Stimulated activated CD8-positive, alpha-beta memory T cell treated with anti-CD3 and anti-CD28 coated beads, Interleukin-7, amount 100 ng/mL, for 24 hours (primary cell): ENCODE data around the gene C1orf35.

ENCODE experiments used
- DNase-seq: peaks from one replicate; pipeline ENCODE4 v3.0.0-alpha.2; 2020; ENCODE audit warnings: low read depth

The C1orf35 gene

GRCh38 chr1:228102791-228103620, at the start of gene C1orf35:
C1orf35 (minus strand) TSS chr1:228103325; CDS start chr1:228103227, 98 bp downstream.
- peak; percentile 93 for DNase-seq

DNA sequence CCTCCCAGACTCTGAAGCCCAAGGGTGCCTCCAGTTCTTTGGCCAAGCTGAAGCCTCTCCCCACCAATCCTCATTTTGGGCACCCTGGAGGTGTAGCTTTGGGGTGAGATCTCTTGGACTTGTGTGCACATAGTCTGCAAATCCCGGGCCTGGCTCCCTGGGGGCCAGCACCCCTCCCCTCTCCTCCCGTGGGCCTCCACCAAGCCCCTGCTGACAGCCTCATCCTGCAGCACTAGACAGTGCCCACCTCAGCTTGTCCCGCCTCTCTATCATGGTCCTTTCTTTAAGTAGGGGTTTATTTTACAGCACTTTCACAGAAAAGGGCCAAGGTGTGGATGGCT, 49.8 kb upstream of the C1orf35 start:
- no peak for DNase-seq

DNA sequence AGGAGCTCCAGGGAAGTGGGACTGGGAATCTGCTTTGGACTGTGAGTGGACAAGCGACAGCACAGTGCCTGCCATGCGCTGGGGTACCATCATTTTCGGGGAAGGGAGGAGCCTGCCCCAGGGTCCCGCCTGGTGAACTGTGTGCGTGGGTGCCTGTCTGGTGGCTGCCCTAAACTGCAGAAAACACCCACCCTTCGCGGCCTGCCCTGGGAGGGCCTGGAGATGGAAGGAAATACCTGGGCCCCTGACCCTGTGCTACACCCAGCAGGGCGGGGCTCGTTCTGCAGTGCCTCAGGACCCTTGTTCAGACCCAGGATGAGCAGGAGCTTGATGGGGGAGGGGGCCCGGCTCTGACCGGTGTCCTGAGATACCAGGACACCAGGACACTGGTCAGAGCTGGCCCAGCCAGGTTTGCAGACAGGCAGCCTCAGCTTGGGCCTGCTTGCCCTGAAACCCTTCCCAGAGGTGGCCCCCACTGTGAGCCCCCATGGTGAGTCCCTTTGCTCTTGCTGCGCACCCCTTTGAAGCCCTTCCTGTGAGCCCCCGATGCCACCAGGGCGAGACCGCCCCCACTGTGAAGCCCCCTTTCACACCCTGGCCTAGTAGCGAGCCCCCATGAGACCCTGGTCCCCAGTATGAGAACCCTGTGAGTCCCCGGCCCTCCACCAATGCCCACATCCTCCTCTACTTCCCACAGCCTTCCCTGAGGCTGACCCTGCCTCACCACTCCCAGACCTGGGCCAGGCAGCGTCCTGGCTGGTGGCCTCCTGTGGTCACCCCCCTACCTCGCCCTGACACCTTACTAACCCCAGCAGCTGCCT, 49.2 kb upstream of the C1orf35 start:
- no peak for DNase-seq

GRCh38 chr1:228151180-228151925, 48.2 kb upstream of the C1orf35 start:
- no peak for DNase-seq

DNA sequence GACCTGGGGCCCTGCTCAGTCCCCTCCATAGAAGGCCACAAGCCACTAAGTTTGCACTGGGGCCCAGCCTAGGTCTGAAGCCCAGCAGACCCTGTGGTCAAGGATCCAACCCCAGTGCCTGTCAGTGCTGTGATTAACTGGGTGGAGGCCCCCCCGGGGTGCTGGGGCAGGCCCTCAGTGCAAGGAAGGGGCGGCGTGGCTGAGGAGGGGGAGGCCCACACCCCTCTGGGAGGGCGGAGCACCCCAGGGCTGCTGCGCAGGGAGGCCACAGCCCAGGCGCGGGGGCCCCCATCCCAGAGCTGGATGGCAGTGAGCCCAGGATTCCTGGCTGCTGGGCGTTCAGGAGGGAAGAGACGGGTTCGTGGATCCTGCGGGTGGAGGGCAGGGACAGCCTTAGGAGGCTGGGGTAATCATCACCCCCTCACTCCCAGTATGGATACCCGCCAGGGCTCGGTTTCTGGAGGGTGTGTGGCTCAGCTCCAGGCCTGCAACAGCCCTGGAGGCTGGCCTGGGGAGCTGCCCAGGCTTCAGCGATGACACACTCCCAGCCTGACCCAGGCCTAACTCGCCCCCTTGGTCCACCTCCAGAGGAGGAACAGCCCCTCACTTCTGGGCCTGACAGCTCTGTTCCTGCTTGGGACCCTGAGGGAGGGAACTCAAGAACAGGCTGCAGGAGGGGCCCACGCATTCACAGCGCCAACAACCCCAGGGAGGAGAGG, 47.5 kb upstream of the C1orf35 start:
- no peak for DNase-seq

- DNase-seq, result no peak
Observed at GRCh38 chr1:228150120-228150460, 47.0 kb upstream of the C1orf35 start.

- no peak for DNase-seq
Observed at GRCh38 chr1:228149406-228150119, 46.4 kb upstream of the C1orf35 start, which contains the start of gene GJC2. GJC2 (plus strand) TSS chr1:228149930; CDS start chr1:228157759, 7,829 bp downstream.

- DNase-seq, result no peak
Observed at GRCh38 chr1:228148935-228149405, 45.8 kb upstream of the C1orf35 start.

GRCh38 chr1:228148196-228148861, 45.2 kb upstream of the C1orf35 start:
- no peak for DNase-seq

GRCh38 chr1:228147768-228148167, 44.6 kb upstream of the C1orf35 start:
- DNase-seq, result no peak

- DNase-seq, result no peak
Observed at GRCh38 chr1:228147151-228147693, 44.1 kb upstream of the C1orf35 start.

- DNase-seq, result no peak
Observed at GRCh38 chr1:228146417-228147150, 43.5 kb upstream of the C1orf35 start.

DNA sequence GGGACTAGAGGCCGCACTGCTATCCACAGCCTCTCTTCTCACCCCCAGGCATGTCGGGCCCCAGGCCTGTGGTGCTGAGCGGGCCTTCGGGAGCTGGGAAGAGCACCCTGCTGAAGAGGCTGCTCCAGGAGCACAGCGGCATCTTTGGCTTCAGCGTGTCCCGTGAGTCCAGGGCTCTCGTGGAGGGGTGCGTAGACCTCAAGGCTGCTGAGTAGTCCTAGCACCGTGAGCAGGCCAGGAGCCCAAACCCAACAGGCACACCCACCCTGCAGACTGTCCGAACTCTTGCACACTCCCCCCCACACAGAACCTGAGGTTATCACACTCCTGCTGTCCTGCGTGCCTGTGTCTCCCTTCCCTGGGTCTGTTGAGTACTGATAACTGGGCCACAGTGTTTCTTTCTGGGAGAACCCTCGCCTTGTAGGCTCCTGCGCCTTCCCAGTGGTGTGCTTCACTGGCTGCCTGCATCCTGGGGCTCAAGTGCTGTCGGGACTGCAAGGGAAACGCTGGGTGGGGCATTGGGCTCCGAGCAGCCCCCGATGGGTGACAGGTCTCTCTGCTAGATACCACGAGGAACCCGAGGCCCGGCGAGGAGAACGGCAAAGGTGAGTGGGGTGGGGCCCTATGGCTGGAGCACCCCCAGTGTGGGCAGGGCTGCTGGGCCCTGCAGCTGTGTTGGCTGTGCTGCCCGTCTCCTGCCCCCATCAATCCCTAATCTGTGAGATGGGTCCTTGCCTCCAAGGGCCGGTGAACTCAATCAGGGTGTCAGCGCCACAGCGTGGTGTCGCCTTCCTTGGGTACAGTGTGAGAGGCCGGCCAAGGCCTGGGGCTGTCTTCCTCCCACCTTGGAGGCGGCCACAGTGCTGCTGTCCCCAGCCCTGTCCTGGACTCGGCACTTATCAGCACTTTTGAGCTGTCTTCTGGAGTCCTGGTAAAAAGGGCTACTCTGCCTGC, 42.6 kb upstream of the C1orf35 start:
- DNase-seq, result no peak

- DNase-seq, result no peak
Observed at GRCh38 chr1:228144993-228145343, 41.8 kb upstream of the C1orf35 start.

GRCh38 chr1:228144193-228144992, 41.3 kb upstream of the C1orf35 start:
- DNase-seq, result no peak

GRCh38 chr1:228143480-228144192, 40.5 kb upstream of the C1orf35 start:
- no peak for DNase-seq

DNA sequence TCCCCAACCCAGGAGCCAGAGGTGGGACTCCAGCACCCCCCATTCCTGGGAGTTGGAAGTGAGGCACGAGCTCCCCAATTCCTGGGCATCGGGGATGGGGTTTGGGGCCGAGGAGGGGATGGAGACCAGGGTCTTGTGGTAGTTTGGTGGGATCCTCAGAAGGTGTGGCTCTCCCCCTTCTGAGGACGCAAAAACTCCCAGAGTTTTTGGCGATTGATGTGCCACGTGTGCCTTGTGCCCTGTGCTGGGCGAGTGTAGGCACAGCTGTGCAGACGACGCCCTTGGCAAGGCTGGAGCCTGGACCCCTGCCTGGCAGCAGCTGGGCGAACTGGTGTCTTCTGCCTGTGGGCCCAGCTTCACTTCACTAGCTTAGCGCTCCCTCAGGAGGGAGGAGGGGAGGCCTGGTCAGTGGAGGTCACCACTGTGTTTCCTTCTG, 39.6 kb upstream of the C1orf35 start:
- no peak for DNase-seq
